ENCODE data around the gene RASGRP4.

- TF ChIP-seq CTCF (conservative IDR thresholded peaks at IDR 0.05 in 1 of 2, IDR thresholded peaks at IDR 0.05 in 1 of 2; ENCODE audit: low read depth in 1 of 2, low read length in 2 of 2) (no peak), EZH2 (IDR thresholded peaks at IDR 0.05; ENCODE audit: low read length, missing control alignments) (no peak)
These were observed 23.4 kb downstream of the RASGRP4 start for GRCh38 chr19:38402623-38402966.
